HG03442 (cell line): Measurements from ENCODE around the gene FAM110A.
"Not testable (repeated sequence)": the region's sequence is repeated elsewhere in the genome, so short reads cannot be mapped to it uniquely, and the experiment has no call there.

Experiments
- ATAC-seq: cut with Tn5 transposase; IDR thresholded peaks from one replicate; pipeline ENCODE4 v1.9.1; 2021; ENCODE audit warnings: mild to moderate bottlenecking, moderate library complexity; ENCODE audit not compliant: unreplicated experiment

The FAM110A gene

DNA sequence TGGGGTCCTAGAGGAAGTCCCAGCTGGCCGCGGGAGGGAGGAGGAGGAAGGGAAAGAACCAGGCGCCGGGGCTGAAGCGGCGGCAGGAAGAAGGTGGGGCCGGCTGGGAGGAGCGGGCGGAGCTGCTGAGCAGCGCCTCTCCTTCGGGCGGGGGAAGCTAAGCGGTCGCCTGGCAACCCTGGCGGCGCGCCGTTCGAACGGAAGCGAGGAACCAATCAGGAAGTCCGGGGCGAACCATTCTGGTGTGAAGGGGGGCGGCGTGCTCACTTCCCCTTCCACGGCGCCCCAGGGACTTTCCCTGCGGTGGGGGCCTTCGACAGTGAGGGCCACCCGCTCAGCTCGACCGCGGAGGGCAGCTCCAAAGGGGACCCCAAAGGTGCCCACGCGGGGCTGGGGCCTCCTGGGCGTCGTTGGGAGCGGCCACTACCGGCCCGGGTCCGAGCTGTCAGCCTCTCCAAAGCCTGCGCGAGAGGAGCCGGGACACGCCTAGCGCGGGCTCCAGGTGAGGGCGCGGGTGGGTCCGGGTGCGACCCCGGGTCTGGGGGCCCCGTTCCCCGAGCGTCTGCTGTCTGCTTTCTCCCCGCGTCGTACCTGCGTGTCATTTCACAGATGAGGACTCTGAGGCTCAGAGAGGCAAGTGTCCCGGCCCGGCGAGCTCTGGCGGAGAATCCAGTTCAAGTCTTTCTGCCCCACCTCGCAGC lies at the start of gene FAM110A:
TSS of gene FAM110A (plus strand) at position 266 of the 701 bp plus-strand sequence. CDS start 11,090 bp downstream, outside the sequence.
- peak; percentile 92 for ATAC-seq

- ATAC-seq = no peak
Measured at GRCh38 chr20:787825-788224, 45.7 kb upstream of the FAM110A start.

GRCh38 chr20:791056-791455 lies 42.5 kb upstream of the FAM110A start:
- no peak for ATAC-seq

- ATAC-seq = no peak
Measured at GRCh38 chr20:792248-792647, 41.3 kb upstream of the FAM110A start.

- ATAC-seq = no peak
Measured at GRCh38 chr20:796921-797320, 36.6 kb upstream of the FAM110A start.

DNA sequence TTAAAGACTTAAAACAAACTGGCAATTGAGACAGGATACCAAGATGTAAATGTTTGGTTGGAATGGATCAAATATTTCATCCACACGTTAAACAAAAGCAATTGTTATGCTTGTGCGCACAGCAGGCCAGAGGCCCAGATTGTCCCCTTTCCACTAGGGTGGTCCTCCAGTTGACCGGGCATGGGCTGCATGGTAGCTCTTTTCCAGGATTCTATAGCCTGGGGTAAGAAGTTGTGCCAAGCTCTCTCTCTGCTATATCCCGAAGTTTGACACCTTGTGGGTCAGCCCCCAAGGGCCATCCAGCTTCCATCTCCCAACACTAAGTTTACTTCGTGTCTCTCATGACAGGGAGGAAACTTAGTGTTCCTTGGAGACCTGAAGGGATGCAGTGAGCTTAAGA lies 34.8 kb upstream of the FAM110A start:
- ATAC-seq = not testable (repeated sequence)

DNA sequence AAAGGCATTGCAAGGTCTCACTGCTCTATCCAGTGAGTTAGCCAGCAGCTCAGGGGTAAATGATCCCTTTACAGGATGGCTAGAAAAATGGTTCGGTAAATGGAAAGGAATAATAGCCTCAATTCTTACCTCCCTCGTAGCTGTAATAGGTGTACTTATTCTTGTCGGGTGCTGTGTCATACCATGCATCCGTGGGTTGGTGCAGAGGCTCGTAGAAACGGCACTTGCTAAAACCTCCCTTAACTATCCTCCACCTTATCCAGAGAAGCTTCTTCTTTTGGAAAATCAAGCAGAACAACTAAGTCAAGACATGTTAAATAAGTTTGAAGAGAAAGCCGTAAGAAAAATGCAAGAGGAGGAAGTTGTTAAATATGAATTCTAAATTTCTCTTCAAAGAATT lies 33.5 kb upstream of the FAM110A start:
- ATAC-seq = not testable (repeated sequence)

DNA sequence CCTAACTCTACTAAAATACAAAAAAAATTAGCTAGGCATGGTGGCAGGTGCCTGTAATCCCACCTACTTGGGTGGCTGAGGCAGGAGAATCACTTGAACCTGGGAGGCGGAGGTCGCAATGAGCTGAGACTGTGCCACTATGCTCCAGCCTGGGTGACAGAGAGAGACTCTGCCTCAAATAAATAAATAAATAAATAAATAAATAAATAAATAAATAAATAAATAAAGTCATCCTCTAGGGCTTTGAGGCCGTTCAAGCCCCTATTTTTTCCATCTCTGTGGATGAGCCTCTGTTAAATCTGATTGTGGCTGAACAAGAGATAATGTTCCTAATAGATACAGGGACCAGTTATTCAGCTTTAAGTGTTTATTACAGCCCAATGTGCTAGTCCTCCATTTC lies 31.8 kb upstream of the FAM110A start:
- ATAC-seq = no peak

DNA sequence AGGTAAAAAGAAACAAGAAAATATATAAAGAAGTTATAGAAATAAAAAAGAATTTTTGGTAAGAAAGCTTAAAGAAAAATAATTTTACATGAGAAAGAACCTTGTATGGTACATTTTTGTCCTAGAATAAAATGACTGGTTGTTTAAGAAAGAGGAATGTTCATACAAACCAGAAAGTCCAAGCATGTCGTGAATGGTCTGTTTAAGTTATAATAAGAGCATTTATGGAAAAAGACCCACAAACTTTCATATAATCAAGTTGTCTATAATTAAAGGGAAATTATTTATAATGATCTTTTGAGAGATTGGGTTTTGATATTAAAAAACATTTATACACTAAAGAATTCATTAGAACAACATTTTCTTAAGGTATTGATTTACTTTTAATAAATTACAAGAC lies 27.8 kb upstream of the FAM110A start:
- no peak for ATAC-seq

- ATAC-seq = not testable (repeated sequence)
Measured at GRCh38 chr20:811776-812434, 21.6 kb upstream of the FAM110A start.

- ATAC-seq = not testable (repeated sequence)
Measured at GRCh38 chr20:812435-812814, 21.1 kb upstream of the FAM110A start.

GRCh38 chr20:813390-813789 lies 20.1 kb upstream of the FAM110A start:
- ATAC-seq = no peak

GRCh38 chr20:815226-815625 lies 18.3 kb upstream of the FAM110A start:
- ATAC-seq = no peak

DNA sequence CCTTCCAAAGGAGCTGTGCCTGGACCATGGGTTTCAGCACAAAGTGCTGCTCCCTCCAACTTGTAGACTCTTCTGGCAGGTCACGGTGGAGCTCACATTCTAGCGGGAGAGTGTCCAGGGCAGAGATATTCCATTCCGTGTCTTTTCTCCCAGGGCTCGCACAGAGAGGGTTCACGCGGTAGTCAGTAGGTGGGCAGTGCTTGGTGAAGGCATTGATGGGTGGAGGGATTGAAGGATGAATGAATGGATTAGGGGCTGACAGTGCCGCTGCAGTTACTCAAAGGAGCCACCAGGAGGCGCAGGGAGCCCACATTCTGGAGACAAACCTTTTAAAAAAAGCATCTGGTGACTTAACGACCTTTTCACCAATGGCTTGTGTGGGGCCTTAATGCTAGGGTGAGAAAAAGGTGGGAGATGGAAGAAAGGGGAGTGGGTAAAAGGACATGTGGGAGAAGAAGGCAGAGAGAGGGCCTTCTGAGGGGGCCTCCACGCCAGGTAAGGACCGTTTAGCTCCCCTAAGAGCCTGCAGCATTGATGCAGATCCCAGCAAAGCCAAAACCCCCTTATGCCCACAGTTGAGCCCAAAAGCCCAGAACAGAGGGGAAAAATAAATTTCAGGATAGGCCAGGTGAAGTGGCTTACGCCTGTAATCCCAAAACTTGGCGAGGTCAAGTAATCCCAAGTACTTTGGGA lies 17.5 kb upstream of the FAM110A start:
- no peak for ATAC-seq

DNA sequence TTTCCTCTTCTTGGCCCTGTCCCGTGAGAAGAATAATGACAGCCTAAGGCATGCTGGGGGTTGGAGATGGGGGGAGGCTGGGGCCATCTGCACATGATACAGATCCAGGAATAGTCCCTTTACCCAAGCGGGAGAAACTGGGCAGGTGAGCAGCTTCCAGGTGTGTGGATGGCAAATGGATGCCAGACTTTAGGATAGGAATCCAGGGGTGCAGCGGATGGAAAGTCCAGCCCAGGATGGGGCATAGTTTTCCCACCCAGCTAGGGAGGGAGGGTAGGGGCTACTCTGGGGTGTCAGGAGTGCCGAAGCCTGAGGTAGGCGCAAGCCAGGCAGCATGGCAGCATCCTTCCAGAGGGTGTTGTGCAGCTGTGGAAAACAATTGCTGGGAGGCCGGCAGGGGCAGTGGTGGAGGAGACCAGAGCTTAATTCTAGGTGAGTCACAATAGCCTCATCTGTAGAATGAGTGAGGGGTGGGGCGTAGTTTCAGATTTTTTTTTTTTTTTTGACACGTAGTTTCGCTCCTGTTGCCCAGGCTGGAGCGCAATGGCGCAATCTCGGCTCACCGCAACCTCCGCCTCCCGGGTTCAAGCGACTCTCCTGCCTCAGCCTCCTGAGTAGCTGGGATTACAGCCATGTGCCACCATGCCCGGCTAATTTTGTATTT lies 15.4 kb upstream of the FAM110A start:
- no peak for ATAC-seq

- ATAC-seq = no peak
Measured at GRCh38 chr20:819680-820322, 13.7 kb upstream of the FAM110A start.

- ATAC-seq = no peak
Measured at GRCh38 chr20:820323-820953, 13.1 kb upstream of the FAM110A start.

DNA sequence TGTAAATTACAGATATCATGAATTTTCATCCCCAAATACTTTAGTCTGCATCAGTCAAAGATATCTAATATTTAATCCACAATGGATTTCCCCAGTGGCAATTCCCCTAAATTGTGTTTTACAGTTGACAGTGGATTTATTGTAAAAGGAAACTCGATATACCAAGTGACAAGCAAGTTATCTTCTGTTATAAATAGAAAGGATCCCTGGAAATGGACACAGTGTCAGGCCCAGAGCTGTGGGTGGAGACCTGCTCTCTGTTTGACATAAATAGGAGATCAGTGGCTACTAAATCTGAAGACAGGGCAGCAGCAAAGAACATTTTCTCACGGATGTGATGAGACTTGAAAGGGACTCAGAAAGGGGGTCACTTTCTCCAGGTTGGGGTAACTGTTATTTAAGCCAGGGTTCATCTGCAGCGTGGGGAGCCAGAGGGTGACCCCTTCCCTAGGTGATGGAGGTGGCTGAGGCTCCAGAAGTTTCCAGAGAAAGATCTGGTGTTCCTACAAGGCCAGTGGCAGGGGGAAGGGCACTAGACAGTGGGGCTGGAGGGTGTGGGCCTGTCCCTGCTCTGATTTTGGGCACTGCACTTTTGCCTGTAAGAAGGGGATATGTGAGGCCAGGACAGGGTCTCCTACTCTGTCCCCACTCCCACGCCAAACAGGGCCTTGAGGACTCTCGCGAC lies 12.3 kb upstream of the FAM110A start:
- ATAC-seq = no peak

GRCh38 chr20:821731-822065 lies 11.8 kb upstream of the FAM110A start:
- no peak for ATAC-seq
